ENCODE results near the gene BMP4. TPM values are rescaled to one million over a fixed set of nuclear protein-coding genes. Genes with fewer than 3 reads are reported as not detected.
A peak's percentile ranks its signal among the peaks of the same experiment; 100 is the strongest.

Gene BMP4
- total and polyA plus RNA-seq, 2 of the 13 experiments (the other 11 are each of a cell fraction or from before 2014, with no cell fraction given) = 56.4 to 169 TPM

DNA sequence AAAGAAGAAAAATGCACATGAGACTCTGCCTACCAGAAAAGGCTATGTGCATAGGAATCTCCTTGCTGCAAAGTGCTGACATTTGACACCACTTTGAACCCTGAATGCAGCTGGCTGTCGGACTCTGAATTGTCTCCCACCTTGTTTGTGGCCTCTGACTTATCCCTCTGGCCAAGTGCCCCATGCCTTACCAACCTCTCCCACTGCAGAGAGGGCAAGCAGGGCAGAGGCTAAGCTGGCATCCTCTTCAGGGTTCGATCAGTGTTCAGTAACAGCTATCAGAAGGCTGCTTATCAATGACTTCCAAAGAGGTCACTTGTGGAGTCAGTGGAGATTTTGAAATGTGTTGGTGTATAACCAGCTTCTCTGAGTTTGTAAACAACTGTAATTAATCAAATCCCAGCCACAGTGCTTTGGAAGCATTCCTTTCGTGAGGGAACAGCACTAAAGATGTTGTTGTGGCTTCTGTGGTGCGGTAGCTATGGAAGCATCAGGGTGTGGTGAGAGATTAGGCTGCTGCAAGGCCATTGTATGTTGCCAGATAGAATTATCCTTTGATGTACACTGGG lies 22.6 kb upstream of the BMP4 start (continued):
- TF ChIP-seq FOXO1 (CRISPR knock-in tag; IDR thresholded peaks at IDR 0.05) = 0 out of 2 replicates have a peak, but pooled peaks have one; percentile 0
- TF ChIP-seq, protein P1, sequence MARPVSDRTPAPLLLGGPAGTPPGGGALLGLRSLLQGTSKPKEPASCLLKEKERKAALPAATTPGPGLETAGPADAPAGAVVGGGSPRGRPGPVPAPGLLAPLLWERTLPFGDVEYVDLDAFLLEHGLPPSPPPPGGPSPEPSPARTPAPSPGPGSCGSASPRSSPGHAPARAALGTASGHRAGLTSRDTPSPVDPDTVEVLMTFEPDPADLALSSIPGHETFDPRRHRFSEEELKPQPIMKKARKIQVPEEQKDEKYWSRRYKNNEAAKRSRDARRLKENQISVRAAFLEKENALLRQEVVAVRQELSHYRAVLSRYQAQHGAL (CRISPR knock-in tag; IDR thresholded peaks at IDR 0.05; ENCODE audit: not compliant biosample characterization) = peak; percentile 47
- no peak for TF ChIP-seq ZMAT3 (CRISPR knock-in tag; conservative IDR thresholded peaks at IDR 0.05)
- no peak for TF ChIP-seq IRX3 (CRISPR knock-in tag; IDR thresholded peaks at IDR 0.05; ENCODE audit: borderline replicate concordance, low read depth)
- TF ChIP-seq ATF2 (CRISPR knock-in tag; IDR thresholded peaks at IDR 0.05) = no peak
- no peak for TF ChIP-seq ISX (CRISPR knock-in tag; conservative IDR thresholded peaks at IDR 0.05)
- no peak for TF ChIP-seq ZNF616 (CRISPR knock-in tag; IDR thresholded peaks at IDR 0.05; ENCODE audit: low read depth)
- peak; percentile 68 for TF ChIP-seq ISL2 (CRISPR knock-in tag; IDR thresholded peaks at IDR 0.05)
- 0 out of 2 replicates have a peak, but pooled peaks have one; percentile 11 for TF ChIP-seq ZNF264 (CRISPR knock-in tag; IDR thresholded peaks at IDR 0.05)
- TF ChIP-seq, protein P2, sequence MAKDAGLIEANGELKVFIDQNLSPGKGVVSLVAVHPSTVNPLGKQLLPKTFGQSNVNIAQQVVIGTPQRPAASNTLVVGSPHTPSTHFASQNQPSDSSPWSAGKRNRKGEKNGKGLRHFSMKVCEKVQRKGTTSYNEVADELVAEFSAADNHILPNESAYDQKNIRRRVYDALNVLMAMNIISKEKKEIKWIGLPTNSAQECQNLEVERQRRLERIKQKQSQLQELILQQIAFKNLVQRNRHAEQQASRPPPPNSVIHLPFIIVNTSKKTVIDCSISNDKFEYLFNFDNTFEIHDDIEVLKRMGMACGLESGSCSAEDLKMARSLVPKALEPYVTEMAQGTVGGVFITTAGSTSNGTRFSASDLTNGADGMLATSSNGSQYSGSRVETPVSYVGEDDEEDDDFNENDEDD (CRISPR knock-in tag; IDR thresholded peaks at IDR 0.05; ENCODE audit: borderline replicate concordance) = no peak
- no peak for TF ChIP-seq ZBTB34 (CRISPR knock-in tag; IDR thresholded peaks at IDR 0.05)
- TF ChIP-seq RBAK (CRISPR knock-in tag; IDR thresholded peaks at IDR 0.05) = no peak
- TF ChIP-seq MYNN (CRISPR knock-in tag; IDR thresholded peaks at IDR 0.05; ENCODE audit: low read depth) = no peak
- TF ChIP-seq, protein P3, sequence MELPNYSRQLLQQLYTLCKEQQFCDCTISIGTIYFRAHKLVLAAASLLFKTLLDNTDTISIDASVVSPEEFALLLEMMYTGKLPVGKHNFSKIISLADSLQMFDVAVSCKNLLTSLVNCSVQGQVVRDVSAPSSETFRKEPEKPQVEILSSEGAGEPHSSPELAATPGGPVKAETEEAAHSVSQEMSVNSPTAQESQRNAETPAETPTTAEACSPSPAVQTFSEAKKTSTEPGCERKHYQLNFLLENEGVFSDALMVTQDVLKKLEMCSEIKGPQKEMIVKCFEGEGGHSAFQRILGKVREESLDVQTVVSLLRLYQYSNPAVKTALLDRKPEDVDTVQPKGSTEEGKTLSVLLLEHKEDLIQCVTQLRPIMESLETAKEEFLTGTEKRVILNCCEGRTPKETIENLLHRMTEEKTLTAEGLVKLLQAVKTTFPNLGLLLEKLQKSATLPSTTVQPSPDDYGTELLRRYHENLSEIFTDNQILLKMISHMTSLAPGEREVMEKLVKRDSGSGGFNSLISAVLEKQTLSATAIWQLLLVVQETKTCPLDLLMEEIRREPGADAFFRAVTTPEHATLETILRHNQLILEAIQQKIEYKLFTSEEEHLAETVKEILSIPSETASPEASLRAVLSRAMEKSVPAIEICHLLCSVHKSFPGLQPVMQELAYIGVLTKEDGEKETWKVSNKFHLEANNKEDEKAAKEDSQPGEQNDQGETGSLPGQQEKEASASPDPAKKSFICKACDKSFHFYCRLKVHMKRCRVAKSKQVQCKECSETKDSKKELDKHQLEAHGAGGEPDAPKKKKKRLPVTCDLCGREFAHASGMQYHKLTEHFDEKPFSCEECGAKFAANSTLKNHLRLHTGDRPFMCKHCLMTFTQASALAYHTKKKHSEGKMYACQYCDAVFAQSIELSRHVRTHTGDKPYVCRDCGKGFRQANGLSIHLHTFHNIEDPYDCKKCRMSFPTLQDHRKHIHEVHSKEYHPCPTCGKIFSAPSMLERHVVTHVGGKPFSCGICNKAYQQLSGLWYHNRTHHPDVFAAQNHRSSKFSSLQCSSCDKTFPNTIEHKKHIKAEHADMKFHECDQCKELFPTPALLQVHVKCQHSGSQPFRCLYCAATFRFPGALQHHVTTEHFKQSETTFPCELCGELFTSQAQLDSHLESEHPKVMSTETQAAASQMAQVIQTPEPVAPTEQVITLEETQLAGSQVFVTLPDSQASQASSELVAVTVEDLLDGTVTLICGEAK (IDR thresholded peaks at IDR 0.05) = no peak
- TF ChIP-seq, protein P3 (CRISPR knock-in tag; IDR thresholded peaks at IDR 0.05) = no peak
- TF ChIP-seq ZNF331 (CRISPR knock-in tag; IDR thresholded peaks at IDR 0.05) = peak; percentile 17

Data from HepG2 (cell line).